GM19035 (cell line): ENCODE data around the gene RBM20.
A peak's percentile ranks its signal among the peaks of the same experiment; 100 is the strongest.
"Not testable (repeated sequence)": the region's sequence is repeated elsewhere in the genome, so short reads cannot be mapped to it uniquely, and the experiment has no call there.

ENCODE experiments used
- ATAC-seq: cut with Tn5 transposase; IDR thresholded peaks from one replicate; pipeline ENCODE4 v1.9.1; 2021; ENCODE audit not compliant: unreplicated experiment

Gene RBM20

GRCh38 chr10:110727785-110728184 is 83.6 kb downstream of the RBM20 start:
- ATAC-seq: not testable (repeated sequence)

GRCh38 chr10:110730345-110731050 is 86.4 kb downstream of the RBM20 start:
- no peak for ATAC-seq

- ATAC-seq: no peak
Observed at GRCh38 chr10:110733218-110733952, 89.2 kb downstream of the RBM20 start.

- no peak for ATAC-seq
Observed at GRCh38 chr10:110735620-110736027, 91.5 kb downstream of the RBM20 start.

GRCh38 chr10:110737886-110738634 is 93.9 kb downstream of the RBM20 start:
- no peak for ATAC-seq

- no peak for ATAC-seq
Observed at GRCh38 chr10:110739811-110740271, 95.7 kb downstream of the RBM20 start.

GRCh38 chr10:110742801-110743200 is 98.7 kb downstream of the RBM20 start:
- no peak for ATAC-seq

- no peak for ATAC-seq
Observed at GRCh38 chr10:110744782-110745181, 100.6 kb downstream of the RBM20 start.

GRCh38 chr10:110746254-110746826 is 102.2 kb downstream of the RBM20 start:
- ATAC-seq: peak; percentile 43

- no peak for ATAC-seq
Observed at GRCh38 chr10:110746969-110747608, 103.0 kb downstream of the RBM20 start.

- no peak for ATAC-seq
Observed at GRCh38 chr10:110747609-110748464, 103.7 kb downstream of the RBM20 start.

- ATAC-seq: no peak
Observed at GRCh38 chr10:110748970-110749369, 104.8 kb downstream of the RBM20 start.

GRCh38 chr10:110750931-110751330 is 106.8 kb downstream of the RBM20 start:
- ATAC-seq: no peak

GRCh38 chr10:110751850-110752249 is 107.7 kb downstream of the RBM20 start:
- ATAC-seq: no peak

GRCh38 chr10:110753462-110753861 is 109.3 kb downstream of the RBM20 start:
- no peak for ATAC-seq

GRCh38 chr10:110754375-110755105 is 110.4 kb downstream of the RBM20 start:
- no peak for ATAC-seq

- ATAC-seq: no peak
Observed at GRCh38 chr10:110755781-110756180, 111.6 kb downstream of the RBM20 start.

GRCh38 chr10:110756876-110757275 is 112.7 kb downstream of the RBM20 start:
- ATAC-seq: no peak

- no peak for ATAC-seq
Observed at GRCh38 chr10:110757586-110757985, 113.5 kb downstream of the RBM20 start.
